DLD1 (cell line): Measurements from ENCODE around the gene OPRM1.
"Not testable (repeated sequence)": the region's sequence is repeated elsewhere in the genome, so short reads cannot be mapped to it uniquely, and the experiment has no call there.

Source experiments
- in situ Hi-C: cut with HindIII; loops from 2 replicates; pipeline ENCODE4 v1.10.0; 2017; ENCODE audit warnings: low sequenced_read_pairs

The OPRM1 gene

GRCh38 chr6:154139892-154140291 is 100.9 kb downstream of the OPRM1 start:
- in situ Hi-C loops, result no loop called here

GRCh38 chr6:154140743-154141142 is 101.7 kb downstream of the OPRM1 start:
- in situ Hi-C loops, result no loop called here

DNA sequence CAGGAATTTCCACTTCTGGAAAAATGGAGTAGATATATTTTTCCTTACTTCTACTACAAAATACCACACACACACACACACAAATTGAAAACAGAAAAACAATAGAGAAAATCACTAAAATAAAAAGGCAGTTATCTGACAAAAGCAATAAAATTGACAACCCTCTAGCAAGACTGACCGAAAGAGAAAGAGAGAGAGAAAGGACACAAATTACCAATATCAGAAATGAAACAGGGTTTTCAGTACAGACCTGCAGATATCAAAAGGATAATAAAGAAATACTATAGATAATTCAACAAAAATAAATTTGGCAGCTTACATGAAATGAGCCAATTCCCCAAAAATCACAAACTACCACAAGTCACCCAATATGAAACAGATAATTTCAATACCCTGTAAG is 104.7 kb downstream of the OPRM1 start:
- in situ Hi-C loops, result no loop called here

- in situ Hi-C loops, result no loop called here
These were observed 115.4 kb downstream of the OPRM1 start for GRCh38 chr6:154154389-154154967.

GRCh38 chr6:154156135-154156896 is 117.3 kb downstream of the OPRM1 start:
- in situ Hi-C loops, result no loop called here

DNA sequence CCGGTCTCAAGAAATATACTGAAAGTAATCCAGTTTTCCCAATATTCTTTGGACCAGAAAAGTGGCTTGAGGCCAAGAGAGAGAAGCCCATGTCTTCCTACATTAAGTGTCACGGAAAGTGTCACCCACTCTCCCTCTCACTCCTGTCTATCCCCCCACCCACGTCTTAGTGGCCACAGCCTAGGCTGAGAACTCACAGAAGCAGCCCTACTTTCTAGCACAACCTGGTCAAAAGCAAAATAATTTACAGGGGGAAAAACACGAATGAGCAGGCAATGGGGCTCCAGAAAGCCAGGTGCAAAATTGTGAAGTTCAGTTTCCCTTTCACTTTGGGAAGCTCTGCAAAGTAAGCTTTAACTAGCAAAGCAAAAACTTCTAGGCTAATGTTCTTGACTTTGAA is 118.0 kb downstream of the OPRM1 start:
- in situ Hi-C loops, result no loop called here

GRCh38 chr6:154157706-154158105 is 118.7 kb downstream of the OPRM1 start:
- in situ Hi-C loops, result no loop called here

GRCh38 chr6:154159126-154159525 is 120.1 kb downstream of the OPRM1 start:
- in situ Hi-C loops, result no loop called here

DNA sequence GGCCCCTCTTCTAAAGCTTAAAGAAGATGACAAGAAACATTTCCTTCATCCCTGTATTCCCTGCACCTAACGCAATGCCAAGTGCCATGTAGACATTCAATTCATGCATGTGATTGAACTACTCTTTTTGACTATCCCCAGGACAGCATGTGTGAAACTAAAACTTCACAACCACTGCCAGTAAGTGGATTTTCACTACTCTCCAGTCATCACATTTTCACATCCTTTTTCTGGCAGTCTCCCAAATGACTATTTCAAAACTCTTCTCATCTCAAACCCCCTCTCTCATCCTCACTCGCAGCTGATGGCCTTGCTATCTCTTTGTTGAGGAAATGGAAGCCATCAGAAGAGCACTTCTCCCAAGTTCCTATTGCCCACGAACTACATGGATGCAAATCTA is 122.6 kb downstream of the OPRM1 start:
- in situ Hi-C loops, result no loop called here

DNA sequence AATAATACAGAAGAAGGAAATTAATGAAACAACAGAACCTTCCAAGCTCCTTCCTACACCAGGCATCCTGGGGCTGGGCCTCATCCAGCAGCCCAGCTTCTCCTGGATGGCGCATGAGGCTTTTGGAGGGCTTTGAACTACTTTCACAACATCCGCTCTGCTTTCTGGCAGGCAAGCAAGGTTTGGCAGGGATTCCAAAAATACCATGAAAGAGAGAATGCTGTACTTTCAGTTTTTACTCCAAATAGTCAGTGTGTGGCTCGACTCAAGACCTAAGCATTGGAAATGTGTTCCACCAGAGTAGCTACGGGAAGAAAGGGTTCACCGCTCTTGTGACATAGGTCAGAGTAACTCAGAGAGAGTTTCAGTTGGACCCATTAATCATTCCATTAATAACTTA is 125.4 kb downstream of the OPRM1 start:
- in situ Hi-C loops, result no loop called here

- in situ Hi-C loops, result no loop called here
These were observed 126.4 kb downstream of the OPRM1 start for GRCh38 chr6:154165478-154165877.

DNA sequence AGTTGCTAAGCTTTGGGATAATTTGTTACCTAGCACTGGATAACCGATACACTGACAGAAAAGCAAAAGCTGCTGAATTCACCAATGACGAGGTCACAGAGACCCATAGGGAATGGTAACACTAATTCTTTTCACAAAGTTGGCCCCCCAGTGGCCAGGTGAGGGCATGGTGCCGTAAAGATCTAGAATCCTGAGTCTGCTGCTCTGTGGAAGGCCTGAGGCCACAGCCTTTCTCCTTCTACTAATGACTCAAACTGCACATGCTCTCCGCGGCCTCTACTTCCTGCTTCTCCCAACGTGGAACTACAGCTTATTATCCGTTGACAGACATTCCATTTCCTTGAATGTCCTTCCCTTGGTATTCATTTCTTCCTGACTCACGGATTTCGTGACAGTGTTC is 127.1 kb downstream of the OPRM1 start:
- in situ Hi-C loops, result no loop called here

DNA sequence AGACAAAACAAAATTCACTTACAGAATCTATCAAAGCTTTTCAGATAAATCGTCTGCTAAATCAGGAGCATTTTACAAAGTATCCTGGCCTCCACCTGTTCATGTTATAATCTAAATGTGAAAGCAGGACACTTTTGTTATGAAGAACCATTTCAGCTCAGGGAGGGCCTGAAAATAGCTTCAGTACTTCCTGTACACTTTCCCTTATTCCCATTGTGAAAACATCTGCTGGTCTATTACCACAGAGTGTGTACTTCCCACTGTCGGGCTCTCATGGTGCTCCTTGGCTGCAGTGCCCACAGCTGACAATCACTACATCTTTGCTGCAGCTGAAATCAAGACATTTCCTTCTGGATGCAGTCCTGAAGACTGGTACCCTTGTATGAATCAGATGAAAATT is 128.1 kb downstream of the OPRM1 start:
- in situ Hi-C loops, result no loop called here

GRCh38 chr6:154169193-154169847 is 130.3 kb downstream of the OPRM1 start:
- in situ Hi-C loops, result no loop called here

DNA sequence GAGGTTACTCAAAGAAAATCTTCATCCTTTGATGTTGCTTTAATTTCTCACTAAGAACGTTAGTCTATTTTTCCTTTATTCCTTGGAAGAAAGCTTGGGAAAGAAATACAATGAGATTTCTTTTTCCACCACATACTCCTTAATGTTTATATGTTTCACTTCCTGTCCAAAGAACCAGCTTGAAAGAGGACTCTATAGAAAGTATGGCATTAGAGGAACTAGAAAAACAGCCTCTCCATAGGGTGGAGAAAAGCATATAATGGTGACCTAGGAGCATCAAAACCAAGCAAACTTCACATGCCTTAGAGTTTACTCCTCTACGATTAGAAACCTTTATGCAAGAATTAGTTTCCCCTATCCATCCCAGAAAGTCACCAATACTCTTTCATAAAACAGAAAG is 131.1 kb downstream of the OPRM1 start:
- in situ Hi-C loops, result no loop called here

GRCh38 chr6:154172393-154172792 is 133.4 kb downstream of the OPRM1 start:
- in situ Hi-C loops, result not testable (repeated sequence)

DNA sequence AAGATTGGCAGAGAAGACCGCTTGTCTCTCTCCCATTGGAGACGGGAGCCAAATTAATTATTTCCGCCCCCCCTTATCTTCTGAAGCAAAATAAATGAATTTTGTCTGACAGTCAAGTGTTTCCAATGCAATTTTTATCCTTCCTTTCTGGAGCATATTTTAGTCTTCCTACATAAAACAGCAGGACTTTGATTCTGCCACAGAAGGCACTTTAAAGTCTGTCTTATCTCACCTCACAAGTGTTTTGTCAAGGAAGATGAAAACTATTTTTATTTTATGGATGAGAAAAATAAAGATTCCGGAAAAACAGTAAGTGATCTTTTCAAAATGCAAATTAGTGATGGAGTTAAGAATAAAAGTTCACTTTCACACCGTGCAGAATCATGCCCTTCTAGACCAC is 140.4 kb downstream of the OPRM1 start:
- in situ Hi-C loops, result no loop called here

GRCh38 chr6:154187203-154187602 is 148.2 kb downstream of the OPRM1 start:
- in situ Hi-C loops, result no loop called here

GRCh38 chr6:154187714-154188113 is 148.7 kb downstream of the OPRM1 start:
- in situ Hi-C loops, result no loop called here

- in situ Hi-C loops, result no loop called here
These were observed 157.4 kb downstream of the OPRM1 start for GRCh38 chr6:154196333-154196885.

- in situ Hi-C loops, result no loop called here
These were observed 158.3 kb downstream of the OPRM1 start for GRCh38 chr6:154197196-154197860.
